GM18867 (cell line): Measurements from ENCODE around the gene EFCAB13.

ENCODE experiments used
- ATAC-seq: cut with Tn5 transposase; IDR thresholded peaks from one replicate; pipeline ENCODE4 v1.9.1; 2021; ENCODE audit warnings: mild to moderate bottlenecking, moderate library complexity; ENCODE audit not compliant: unreplicated experiment

The EFCAB13 gene

GRCh38 chr17:47295037-47295873, 28.5 kb upstream of the EFCAB13 start:
- no peak for ATAC-seq

- no peak for ATAC-seq
Observed at GRCh38 chr17:47295874-47296255, 27.9 kb upstream of the EFCAB13 start.

- ATAC-seq: no peak
Observed at GRCh38 chr17:47297661-47298400, 25.9 kb upstream of the EFCAB13 start.

- ATAC-seq: no peak
Observed at GRCh38 chr17:47298712-47299111, 25.0 kb upstream of the EFCAB13 start.

- ATAC-seq: no peak
Observed at GRCh38 chr17:47299239-47299910, 24.4 kb upstream of the EFCAB13 start.

- ATAC-seq: no peak
Observed at GRCh38 chr17:47300718-47301117, 23.0 kb upstream of the EFCAB13 start.

- ATAC-seq: no peak
Observed at GRCh38 chr17:47301161-47301560, 22.6 kb upstream of the EFCAB13 start.

GRCh38 chr17:47301831-47302230, 21.9 kb upstream of the EFCAB13 start:
- ATAC-seq: no peak

- no peak for ATAC-seq
Observed at GRCh38 chr17:47304186-47304585, 19.6 kb upstream of the EFCAB13 start.

- ATAC-seq: no peak
Observed at GRCh38 chr17:47305302-47305923, 18.3 kb upstream of the EFCAB13 start.

GRCh38 chr17:47310186-47310733, 13.5 kb upstream of the EFCAB13 start:
- ATAC-seq: no peak

- no peak for ATAC-seq
Observed at GRCh38 chr17:47311420-47311819, 12.3 kb upstream of the EFCAB13 start.

GRCh38 chr17:47315451-47316266, 8.1 kb upstream of the EFCAB13 start:
- no peak for ATAC-seq

- no peak for ATAC-seq
Observed at GRCh38 chr17:47316311-47316710, 7.4 kb upstream of the EFCAB13 start.

- no peak for ATAC-seq
Observed at GRCh38 chr17:47317119-47317518, 6.6 kb upstream of the EFCAB13 start.

- ATAC-seq: no peak
Observed at GRCh38 chr17:47318197-47318918, 5.4 kb upstream of the EFCAB13 start.

GRCh38 chr17:47320879-47321502, 2.8 kb upstream of the EFCAB13 start:
- no peak for ATAC-seq

GRCh38 chr17:47324224-47325020, 667 bp downstream of the EFCAB13 start:
- peak; percentile 30 for ATAC-seq
